Measurements from ENCODE around the gene SLC25A43. TPM values are rescaled to one million over a fixed set of nuclear protein-coding genes. Genes with fewer than 3 reads are reported as not detected.

SLC25A43 gene
- total and polyA plus RNA-seq, 2 of the 4 experiments (the other 2 are of a cell fraction), result 12.3 to 12.5 TPM

- peak within 1 kb of the TSS; percentile 86 for H2AFZ ChIP-seq (replicated peaks; ENCODE audit: low read length, poor library complexity)
- intact Hi-C loops (cut with micrococcal nuclease) (no loop called here), dilution Hi-C loops (cut with HindIII; ENCODE audit: low sequenced_read_pairs, unreplicated experiment) (no loop called here), in situ Hi-C loops (cut with MboI; ENCODE audit: low sequenced_read_pairs) (no loop called here)
- H3K36me3 ChIP-seq (ENCODE audit: control insufficient read depth, insufficient read depth, low read length), result peaks cover 5% of the 10 kb centered on the region
- ATAC-seq (ENCODE audit: low read depth) (peak; percentile 97), DNase-seq (peak; percentile 69)
- no peak within 1 kb of the TSS for H2BK120ac ChIP-seq (ENCODE audit: low read depth, low read length)
- peaks cover 10 to 13% of the 10 kb centered on the region in 2 experiments for H3K79me1 ChIP-seq (ENCODE audit: low read depth in 1 of 2, low read length in 2 of 2)
- WGBS, 2 experiments (ENCODE audit: extremely low coverage in 2 of 2, insufficient read length in 1 of 2), result 38% methylated on average over 19 of the region's 46 CpGs; no CpG with 5 or more reads in 1 of the 2 experiments
- peak within 1 kb of the TSS; percentile 56; the same call in 1 of the 2 replicates for H2AK5ac ChIP-seq (ENCODE audit: low read depth, low read length)
- H3K27ac ChIP-seq (ENCODE audit: insufficient read depth, low read length), result peak within 1 kb of the TSS; percentile 86
- H2AK9ac ChIP-seq (replicated peaks; ENCODE audit: low read depth, low read length, poor library complexity), result peak within 1 kb of the TSS; percentile 83
- no peak within 1 kb of the TSS for H2BK20ac ChIP-seq (ENCODE audit: low read depth, low read length)
- POLR2A ChIA-PET (ENCODE audit: unreplicated experiment), result no interaction called here
- no peak within 1 kb of the TSS for H3K18ac ChIP-seq (ENCODE audit: low read depth, low read length)
- no peaks in the 10 kb centered on the region for H3K27me3 ChIP-seq (ENCODE audit: control insufficient read depth, insufficient read depth, low read length)
- peak within 1 kb of the TSS; percentile 97 for H3K4me3 ChIP-seq (ENCODE audit: insufficient read depth, low read depth, low read length)
- peak within 1 kb of the TSS; percentile 56; the same call in 1 of the 2 replicates for H4K5ac ChIP-seq (ENCODE audit: low read depth, low read length)
- CTCF ChIA-PET, result no interaction called here
- H3K23ac ChIP-seq (ENCODE audit: low read depth, low read length), result peak within 1 kb of the TSS; percentile 16
- H3K4ac ChIP-seq (ENCODE audit: low read depth, low read length), result peak within 1 kb of the TSS; percentile 68
- H4K91ac ChIP-seq (ENCODE audit: insufficient read depth, low read depth, low read length), result no peak within 1 kb of the TSS
- H3K9me1 ChIP-seq (ENCODE audit: insufficient read depth, low read length), result peaks cover 5% of the 10 kb centered on the region; the same call in 1 of the 2 replicates
- H3K14ac ChIP-seq (replicated peaks; ENCODE audit: low read depth, low read length), result peak within 1 kb of the TSS; percentile 53; the same call in 1 of the 2 replicates
- H3K4me2 ChIP-seq (ENCODE audit: low read depth, low read length), result peak within 1 kb of the TSS; percentile 95
- H3K4me1 ChIP-seq (ENCODE audit: control insufficient read depth, insufficient read depth, low read length), result no peaks in the 10 kb centered on the region
- H4K20me1 ChIP-seq (ENCODE audit: insufficient read depth, low read length), result peaks cover 8% of the 10 kb centered on the region
- peak within 1 kb of the TSS; percentile 17; the same call in 1 of the 2 replicates for H3K56ac ChIP-seq (ENCODE audit: extremely low read depth, insufficient read depth, low read length)
- H3K9ac ChIP-seq (ENCODE audit: low read depth, low read length), result peak within 1 kb of the TSS; percentile 72
- H4K8ac ChIP-seq (ENCODE audit: low read depth in 2 of 2, low read length in 2 of 2), result peak within 1 kb of the TSS; percentile 37 to 69; a peak in 3 of 4 replicates
- no TSS peak for BruUV-seq (replicated peaks)
- peak within 1 kb of the TSS; percentile 35 for H2BK5ac ChIP-seq (ENCODE audit: low read depth, low read length, poor library complexity, severe bottlenecking)
- H3K9me3 ChIP-seq (ENCODE audit: control insufficient read depth, insufficient read depth, low read length), result no peaks in the 10 kb centered on the region
- no peak within 1 kb of the TSS for H2BK15ac ChIP-seq (ENCODE audit: low read depth, low read length)
- peak; percentile 79; the same call in 1 of the 2 replicates for TF ChIP-seq BHLHE40 (IDR thresholded peaks at IDR 0.05; ENCODE audit: low read depth, low read length)
- TF ChIP-seq RCOR1 (IDR thresholded peaks at IDR 0.05; ENCODE audit: insufficient replicate concordance, low read length), result no peak
- TF ChIP-seq POLR2A (IDR thresholded peaks at IDR 0.05; ENCODE audit: low read depth, low read length), result peak; percentile 91
- TF ChIP-seq USF2 (IDR thresholded peaks at IDR 0.05; ENCODE audit: low read depth, low read length), result peak; percentile 57; the same call in 1 of the 2 replicates
- no peak for TF ChIP-seq CHD1 (IDR thresholded peaks at IDR 0.05; ENCODE audit: low read depth, low read length)
- TF ChIP-seq FOS (IDR thresholded peaks at IDR 0.05; ENCODE audit: low read depth, low read length), result no peak
- no peak for TF ChIP-seq CTCF (conservative IDR thresholded peaks at IDR 0.05; ENCODE audit: low read depth, low read length)
- TF ChIP-seq SMC3 (IDR thresholded peaks at IDR 0.05; ENCODE audit: low read depth, low read length), result no peak
- no peak for TF ChIP-seq NFE2L2 (IDR thresholded peaks at IDR 0.05; ENCODE audit: low read depth, low read length)
Measured at GRCh38 chrX:119467842-119468550, 68.9 kb downstream of the SLC25A43 start, which contains the start of gene SLC25A5. Gene SLC25A5, plus strand, starts transcription at chrX:119468444. Its CDS starts 72 bp downstream, at chrX:119468516.
